K562 (cell line): ENCODE results near the gene ABHD16B. TPM values are rescaled to one million over a fixed set of nuclear protein-coding genes. Genes with fewer than 3 reads are reported as not detected.

Experiments used
- ATAC-seq: fragments of 200-7000 bp; cut with Tn5 transposase; 3 replicates; pipeline ENCODE4 v1.9.1; 2020; ENCODE audit warnings: moderate library complexity
- BruUV-seq: library from RNA; stranded (reverse); fragments of 400-500 nt; replicated peaks from 2 replicates; lab custom pipeline; 2021; lab: Mats Ljungman, UMichigan
- CTCF ChIA-PET: fragments of 300-600 bp; formaldehyde crosslinking; extraction: SDS; loops from one replicate; lab custom pipeline; 2021; ENCODE audit warnings: low intra/inter-chr PET ratio; lab: Yijun Ruan, JAX
- POLR2A ChIA-PET: fragments of 300-600, 350-650 bp; sonication (Branson Sonifier 250); formaldehyde crosslinking; extraction: SDS; loops from one replicate; lab custom pipeline; 2021; ENCODE audit warnings: antibody characterized with exemption, inconsistent platforms; lab: Yijun Ruan, JAX
- DNase-seq, 4 experiments: peaks; one replicate each; pipeline versions ENCODE4 v3.0.0 to v3.0.0-alpha.2; 2011 to 2018; ENCODE audit warnings: low spot score in 3 of 4, mixed read lengths in 3 of 4; ENCODE audit errors: extremely low read depth in 1 of 4
- FAIRE-seq: peaks from 2 replicates; lab custom pipeline; 2011; peaks lifted over from hg19 to GRCh38; lab: Jason Lieb, UNC
- H2AFZ ChIP-seq: 2 replicates; pipeline ENCODE4 v1.6.0; 2011; ENCODE audit warnings: low read depth, low read length, control low read depth, inconsistent platforms
- H3K27ac ChIP-seq: fragments of 200-600 bp; 3 replicates; pipeline ENCODE4 v1.8.0; 2011; ENCODE audit warnings: low read depth, mild to moderate bottlenecking, control low read depth, inconsistent platforms, low read length, moderate library complexity, mixed read lengths; ENCODE audit errors: extremely low read depth
- H3K27me3 ChIP-seq, 2 experiments: fragments of 300-600 bp in 1 of 2; 2 replicates in 1 of 2; 3 replicates in 1 of 2; pipeline versions ENCODE4 v1.6.0 to v1.8.0; 2011; ENCODE audit warnings: inconsistent platforms in 2 of 2, low read length in 2 of 2, mild to moderate bottlenecking in 1 of 2, mixed read lengths in 1 of 2, moderate library complexity in 1 of 2; ENCODE audit not compliant: control insufficient read depth in 2 of 2, insufficient read depth in 2 of 2
- H3K36me3 ChIP-seq: fragments of 300-600 bp; 3 replicates; pipeline ENCODE4 v1.8.0; 2011; ENCODE audit warnings: mild to moderate bottlenecking, low read length, inconsistent platforms; ENCODE audit not compliant: control insufficient read depth, insufficient read depth
- H3K4me1 ChIP-seq, 2 experiments: fragments of 200-600 bp in 1 of 2; replicated peaks in 1 of 2; 2 replicates in 1 of 2; 3 replicates in 1 of 2; pipeline versions ENCODE4 v1.5.1 to v1.8.0; 2011; ENCODE audit warnings: inconsistent platforms in 2 of 2, low read length in 2 of 2, mild to moderate bottlenecking in 1 of 2, mixed read lengths in 1 of 2, moderate library complexity in 1 of 2; ENCODE audit not compliant: control insufficient read depth in 2 of 2, insufficient read depth in 2 of 2
- H3K4me2 ChIP-seq: 2 replicates; pipeline ENCODE4 v1.6.1; 2011; ENCODE audit warnings: low read length, control low read depth, inconsistent platforms, mixed read lengths; ENCODE audit not compliant: insufficient read depth
- H3K4me3 ChIP-seq: fragments of 200-600 bp; sonication (generic), shearing (Covaris generic); 2 replicates; pipeline ENCODE4 v1.5.1; 2016; ENCODE audit warnings: control low read depth, inconsistent platforms
- H3K79me2 ChIP-seq: fragments of 200-600 bp; 3 replicates; pipeline ENCODE4 v1.8.0; 2011; ENCODE audit warnings: low read length, inconsistent platforms; ENCODE audit not compliant: control insufficient read depth, insufficient read depth
- H3K9ac ChIP-seq, 2 experiments: 2 replicates each; pipeline versions ENCODE4 v1.6.0 to v1.6.1; 2011; ENCODE audit warnings: low read depth in 2 of 2, low read length in 2 of 2, control low read depth in 1 of 2, inconsistent platforms in 1 of 2, mild to moderate bottlenecking in 1 of 2, mixed read lengths in 1 of 2; ENCODE audit not compliant: insufficient read depth in 1 of 2
- H3K9me1 ChIP-seq: one replicate; pipeline ENCODE4 v1.6.0; 2011; ENCODE audit warnings: inconsistent platforms, mild to moderate bottlenecking, low read length, moderate library complexity; ENCODE audit not compliant: control insufficient read depth, insufficient read depth
- H3K9me3 ChIP-seq: replicated peaks from 2 replicates; pipeline ENCODE4 v1.5.1; 2011; ENCODE audit warnings: low read depth, low read length, inconsistent platforms; ENCODE audit not compliant: control insufficient read depth, insufficient read depth
- H4K20me1 ChIP-seq: replicated peaks from 2 replicates; pipeline ENCODE4 v1.6.1; 2011; ENCODE audit warnings: low read length, inconsistent platforms, mixed read lengths; ENCODE audit not compliant: control insufficient read depth, insufficient read depth
- AFF1 ChIP-seq, 2 experiments: fragments of 450-650 bp; IDR thresholded peaks; 2 replicates each; pipeline ENCODE4 v1.6.1; 2018; ENCODE audit warnings: mild to moderate bottlenecking in 2 of 2, low read depth in 1 of 2; ENCODE audit not compliant: partially characterized antibody in 2 of 2
- ASH1L ChIP-seq: fragments of 450-650 bp; IDR thresholded peaks from 2 replicates; pipeline ENCODE4 v1.6.1; 2018; ENCODE audit warnings: borderline replicate concordance, mild to moderate bottlenecking, low read depth; ENCODE audit not compliant: partially characterized antibody
- ATF3 ChIP-seq, 2 experiments: fragments of 450-650 bp in 1 of 2; sonication (generic) in 1 of 2; formaldehyde crosslinking in 1 of 2; IDR thresholded peaks in 1 of 2; conservative IDR thresholded peaks in 1 of 2; 2 replicates each; pipeline versions ENCODE4 v1.6.1 to v1.8.1; 2016 to 2023; ENCODE audit warnings: mild to moderate bottlenecking in 2 of 2, moderate library complexity in 2 of 2, inconsistent platforms in 1 of 2, missing genetic modification reagents in 1 of 2
- BRD4 ChIP-seq: fragments of 200-600 bp; sonication (generic); IDR thresholded peaks from 2 replicates; pipeline ENCODE4 v1.6.1; 2017; ENCODE audit warnings: inconsistent platforms
- DMBX1 ChIP-seq: fragments of 250-450 bp; sonication (Bioruptor Pico); IDR thresholded peaks from 2 replicates; pipeline ENCODE4 v1.8.0; 2022; ENCODE audit warnings: inconsistent platforms, mild to moderate bottlenecking, moderate library complexity, borderline replicate concordance
- EP400 ChIP-seq: fragments of 450-650 bp; IDR thresholded peaks from 2 replicates; pipeline ENCODE4 v1.6.1; 2017; ENCODE audit warnings: antibody characterized with exemption, mild to moderate bottlenecking, moderate library complexity
- ETV6 ChIP-seq, 3 experiments: fragments of 150-350 bp in 1 of 3; sonication (generic) in 1 of 3; formaldehyde crosslinking in 1 of 3; IDR thresholded peaks; 2 replicates each; pipeline versions ENCODE4 v1.6.1 to v1.8.0; 2014 to 2022; ENCODE audit warnings: borderline replicate concordance in 2 of 3, low read depth in 2 of 3, antibody characterized with exemption in 1 of 3, low read length in 1 of 3, mild to moderate bottlenecking in 1 of 3, missing genetic modification reagents in 1 of 3
- NELFE ChIP-seq: IDR thresholded peaks from 2 replicates; pipeline ENCODE4 v1.6.1; 2011; ENCODE audit warnings: mild to moderate bottlenecking; ENCODE audit not compliant: insufficient read depth, insufficient read length
- NR1H2 ChIP-seq: sonication (generic); formaldehyde crosslinking; IDR thresholded peaks from 2 replicates; pipeline ENCODE4 v1.4.0; 2020; ENCODE audit warnings: mild to moderate bottlenecking, missing genetic modification reagents
- POLR2G ChIP-seq: fragments of 200-400 bp; formaldehyde crosslinking; IDR thresholded peaks from 2 replicates; pipeline ENCODE4 v1.6.1; 2017; ENCODE audit warnings: low read depth, mild to moderate bottlenecking, antibody characterized with exemption, low read length, moderate library complexity
- PREB ChIP-seq: sonication (generic); formaldehyde crosslinking; IDR thresholded peaks from 2 replicates; pipeline ENCODE4 v1.8.1; 2023; ENCODE audit warnings: mild to moderate bottlenecking, missing genetic modification reagents
- RBFOX2 ChIP-seq: fragments of 200-400 bp; formaldehyde crosslinking; IDR thresholded peaks from 2 replicates; pipeline ENCODE4 v1.6.1; 2017; ENCODE audit warnings: low read depth, mild to moderate bottlenecking, low read length, moderate library complexity
- SMARCE1 ChIP-seq: fragments of 450-650 bp; IDR thresholded peaks from 2 replicates; pipeline ENCODE4 v1.7.1; 2016; ENCODE audit warnings: mild to moderate bottlenecking
- SPI1 ChIP-seq: IDR thresholded peaks from 2 replicates; pipeline ENCODE4 v1.6.1; 2011; ENCODE audit warnings: low read depth, low read length, control low read depth, borderline replicate concordance
- WGBS: fragments of 100-300 bp; shearing (Covaris generic); methylation state at CpG from one replicate; pipeline ENCODE4 v1.1.6; 2016; ENCODE audit warnings: low coverage, mixed read lengths; ENCODE audit not compliant: insufficient coverage; ENCODE audit errors: missing lambda C conversion rate; 5-methylcytosine and 5-hydroxymethylcytosine counted together
- in situ Hi-C: fragments of 300-500 bp; cut with MboI; formaldehyde crosslinking; loops from 4 replicates; pipeline ENCODE4 v1.15.0; 2018; ENCODE audit warnings: inconsistent platforms, mixed read lengths
- intact Hi-C: fragments of 100-400 bp; cut with micrococcal nuclease; formaldehyde crosslinking; loops from 2 replicates; pipeline ENCODE4 v1.14.2; 2022
- polyA plus RNA-seq, 8 experiments: library from polyadenylated mRNA; depleted of rRNA in 4 of 8; stranded (reverse) in 5 of 8; unstranded in 3 of 8; fragments of >200 nt; fragmentation: Nextera tagmentation in 2 of 8; fragmentation: Illumina TruSeq in 1 of 8; extraction: Ambion mirVana in 2 of 8; extraction: Trizol in 1 of 8; gene quantifications; 2 replicates each; pipeline versions ENCODE4 v1.2.1 to v1.2.3, GENCODE V29; 2011 to 2014; ENCODE audit warnings: inconsistent platforms in 1 of 8, missing spikeins in 1 of 8
- total RNA-seq, 7 experiments: library from RNA; depleted of rRNA in 6 of 7; stranded (reverse); fragments of >200 nt in 6 of 7; fragmentation: Illumina TruSeq in 2 of 7; extraction: Trizol in 2 of 7; gene quantifications; 2 replicates each; pipeline versions ENCODE4 v1.2.1 to v1.2.3, GENCODE V29; 2011 to 2021; ENCODE audit warnings: low replicate concordance in 1 of 7

The ABHD16B gene
- total and polyA plus RNA-seq, 9 of the 15 experiments (the other 6 are each of a cell fraction or from before 2014, with no cell fraction given): not detected

- Histone ChIP-seq H3K9me3 (no peaks in the 10 kb centered on the region), H3K36me3 (peaks cover 26% of the 10 kb centered on the region; the same call in 2 of the 3 replicates), H3K9me1 (no peaks in the 10 kb centered on the region), H3K4me1 (peaks cover 29 to 82% of the 10 kb centered on the region in 2 experiments), H3K9ac (peak overlapping the region in 1 of 2 experiments; percentile 82; a peak in 2 of 4 replicates), H3K79me2 (peaks cover 16% of the 10 kb centered on the region), H3K4me3 (no peak overlapping the region), H3K27ac (no peak overlapping the region), H3K27me3 (no peaks in the 10 kb centered on the region), H3K4me2 (no peak overlapping the region), H2AFZ (no peak overlapping the region), H4K20me1 (no peaks in the 10 kb centered on the region)
- CTCF ChIA-PET: no interaction called here
- BruUV-seq: no TSS peak
- POLR2A ChIA-PET: no interaction called here
- FAIRE-seq (no peak), ATAC-seq (no peak), DNase-seq (no peak)
- in situ Hi-C loops: loop anchor here (5.0 kb wide), 1 partner anchor 153 kb away; the partner anchor contains the start of genes ARFRP1 and ZGPAT
- 71% methylated on average over 10 of the region's 17 CpGs for WGBS
- TF ChIP-seq AFF1 (IDR thresholded peaks at IDR 0.05; ENCODE audit: low read depth in 1 of 2, partially characterized antibody in 2 of 2) (no peak), EP400 (no peak), SPI1 (peak; percentile 82), RBFOX2 (peak; percentile 42; the same call in 1 of the 2 replicates), SMARCE1 (no peak), ASH1L (no peak), NR1H2 (CRISPR knock-in tag) (no peak), DMBX1 (CRISPR knock-in tag) (no peak), ETV6 (IDR thresholded peaks at IDR 0.05; ENCODE audit: borderline replicate concordance in 1 of 2, low read depth in 2 of 2, low read length in 1 of 2) (no peak), ETV6 (CRISPR knock-in tag; IDR thresholded peaks at IDR 0.05; ENCODE audit: borderline replicate concordance) (no peak), NELFE (no peak), POLR2G (0 out of 2 replicates have a peak, but pooled peaks have one; percentile 41), BRD4 (no peak), ATF3 (IDR thresholded peaks at IDR 0.05) (no peak), ATF3 (CRISPR knock-in tag; conservative IDR thresholded peaks at IDR 0.05) (no peak), PREB (no peak)
- intact Hi-C loops: loop anchor here (10.0 kb wide), 2 partner anchors 114 to 306 kb away; partner anchors contain the start of genes FNDC11 and SAMD10
Measured at GRCh38 chr20:63860325-63861051, 810 bp upstream of the ABHD16B start.
